ENCODE data around the gene ALMS1. TPM values are rescaled to one million over a fixed set of nuclear protein-coding genes. Genes with fewer than 3 reads are reported as not detected.
"Not testable (repeated sequence)": the region's sequence is repeated elsewhere in the genome, so short reads cannot be mapped to it uniquely, and the experiment has no call there.

Gene ALMS1
- polyA plus RNA-seq, 1 experiment: 9.3 TPM

DNA sequence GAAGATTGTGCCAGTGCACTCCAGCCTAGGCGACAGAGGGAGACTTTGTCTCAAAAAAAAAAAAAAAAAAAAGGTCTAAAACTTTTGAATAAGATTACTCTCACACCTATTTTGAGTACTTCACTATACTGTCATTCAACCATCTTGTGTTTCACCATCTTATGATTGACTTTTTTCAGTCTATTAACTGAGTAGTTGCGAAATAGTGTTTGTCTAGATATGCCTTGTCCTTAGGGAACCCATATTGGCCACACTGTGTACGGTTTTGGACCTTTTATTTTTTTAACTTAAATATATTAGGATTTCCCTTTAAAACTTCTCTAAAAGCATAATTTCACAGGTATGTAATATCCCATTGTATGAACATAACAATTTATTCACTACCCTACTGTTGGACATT lies 72.3 kb downstream of the ALMS1 start:
- Histone ChIP-seq H3K27ac (ENCODE audit: low read depth, low read length) (no peak overlapping the region), H3K4me3 (ENCODE audit: low read depth, low read length) (no peak overlapping the region), H3K27me3 (ENCODE audit: control insufficient read depth, insufficient read depth, low read length) (no peaks in the 10 kb centered on the region), H3K9me3 (ENCODE audit: control insufficient read depth, insufficient read depth, low read length) (peaks cover 6% of the 10 kb centered on the region; the same call in 1 of the 2 replicates)
- ChIA-PET POLR2A (no interaction called here), CTCF (no interaction called here)
- no peak for DNase-seq (ENCODE audit: low read depth, low spot score)
- TF ChIP-seq, protein P1, sequence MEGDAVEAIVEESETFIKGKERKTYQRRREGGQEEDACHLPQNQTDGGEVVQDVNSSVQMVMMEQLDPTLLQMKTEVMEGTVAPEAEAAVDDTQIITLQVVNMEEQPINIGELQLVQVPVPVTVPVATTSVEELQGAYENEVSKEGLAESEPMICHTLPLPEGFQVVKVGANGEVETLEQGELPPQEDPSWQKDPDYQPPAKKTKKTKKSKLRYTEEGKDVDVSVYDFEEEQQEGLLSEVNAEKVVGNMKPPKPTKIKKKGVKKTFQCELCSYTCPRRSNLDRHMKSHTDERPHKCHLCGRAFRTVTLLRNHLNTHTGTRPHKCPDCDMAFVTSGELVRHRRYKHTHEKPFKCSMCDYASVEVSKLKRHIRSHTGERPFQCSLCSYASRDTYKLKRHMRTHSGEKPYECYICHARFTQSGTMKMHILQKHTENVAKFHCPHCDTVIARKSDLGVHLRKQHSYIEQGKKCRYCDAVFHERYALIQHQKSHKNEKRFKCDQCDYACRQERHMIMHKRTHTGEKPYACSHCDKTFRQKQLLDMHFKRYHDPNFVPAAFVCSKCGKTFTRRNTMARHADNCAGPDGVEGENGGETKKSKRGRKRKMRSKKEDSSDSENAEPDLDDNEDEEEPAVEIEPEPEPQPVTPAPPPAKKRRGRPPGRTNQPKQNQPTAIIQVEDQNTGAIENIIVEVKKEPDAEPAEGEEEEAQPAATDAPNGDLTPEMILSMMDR (IDR thresholded peaks at IDR 0.05; ENCODE audit: low read depth, low read length): no peak

DNA sequence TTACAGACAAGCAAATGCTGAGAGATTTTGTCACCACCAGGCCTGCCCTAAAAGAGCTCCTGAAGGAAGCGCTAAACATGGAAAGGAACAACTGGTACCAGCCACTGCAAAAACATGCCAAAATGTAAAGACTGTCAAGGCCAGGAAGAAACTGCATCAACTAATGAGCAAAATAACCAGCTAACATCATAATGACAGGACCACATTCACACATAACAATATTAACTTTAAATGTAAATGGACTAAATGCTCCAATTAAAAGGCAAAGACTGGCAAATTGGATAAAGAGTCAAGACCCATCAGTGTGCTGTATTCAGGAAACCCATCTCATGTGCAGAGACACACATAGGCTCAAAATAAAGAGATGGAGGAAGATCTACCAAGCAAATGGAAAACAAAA lies 76.8 kb downstream of the ALMS1 start:
- H3K27me3 ChIP-seq (ENCODE audit: control insufficient read depth, insufficient read depth, low read length); H3K9me3 ChIP-seq (ENCODE audit: control insufficient read depth, insufficient read depth, low read length); POLR2A ChIA-PET; CTCF ChIA-PET; H3K4me3 ChIP-seq (ENCODE audit: low read depth, low read length); H3K27ac ChIP-seq (ENCODE audit: low read depth, low read length); DNase-seq (ENCODE audit: low read depth, low spot score): not testable (repeated sequence)

- Histone ChIP-seq H3K4me3 (ENCODE audit: low read depth, low read length) (no peak overlapping the region), H3K27ac (ENCODE audit: low read depth, low read length) (no peak overlapping the region), H3K9me3 (ENCODE audit: control insufficient read depth, insufficient read depth, low read length) (no peaks in the 10 kb centered on the region), H3K27me3 (ENCODE audit: control insufficient read depth, insufficient read depth, low read length) (no peaks in the 10 kb centered on the region)
- ChIA-PET CTCF (no interaction called here), POLR2A (no interaction called here)
- DNase-seq (ENCODE audit: low read depth, low spot score): no peak
- TF ChIP-seq, protein P1 (IDR thresholded peaks at IDR 0.05; ENCODE audit: low read depth, low read length): no peak
These were observed 82.7 kb downstream of the ALMS1 start for GRCh38 chr2:73468376-73468775.

DNA sequence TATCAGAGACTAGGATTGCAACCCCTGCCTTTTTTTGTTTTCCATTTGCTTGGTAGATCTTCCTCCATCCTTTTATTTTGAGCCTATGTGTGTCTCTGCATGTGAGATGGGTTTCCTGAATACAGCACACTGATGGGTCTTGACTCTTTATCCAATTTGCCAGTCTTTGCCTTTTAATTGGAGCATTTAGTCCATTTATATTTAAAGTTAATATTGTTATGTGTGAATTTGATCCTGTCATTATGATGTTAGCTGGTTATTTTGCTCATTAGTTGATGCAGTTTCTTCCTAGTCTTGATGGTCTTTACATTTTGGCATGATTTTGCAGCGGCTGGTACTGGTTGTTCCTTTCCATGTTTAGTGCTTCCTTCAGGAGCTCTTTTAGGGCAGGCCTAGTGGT lies 98.2 kb downstream of the ALMS1 start:
- DNase-seq (ENCODE audit: low read depth, low spot score); POLR2A ChIA-PET; CTCF ChIA-PET; H3K27me3 ChIP-seq (ENCODE audit: control insufficient read depth, insufficient read depth, low read length); H3K27ac ChIP-seq (ENCODE audit: low read depth, low read length); H3K4me3 ChIP-seq (ENCODE audit: low read depth, low read length); H3K9me3 ChIP-seq (ENCODE audit: control insufficient read depth, insufficient read depth, low read length): not testable (repeated sequence)

DNA sequence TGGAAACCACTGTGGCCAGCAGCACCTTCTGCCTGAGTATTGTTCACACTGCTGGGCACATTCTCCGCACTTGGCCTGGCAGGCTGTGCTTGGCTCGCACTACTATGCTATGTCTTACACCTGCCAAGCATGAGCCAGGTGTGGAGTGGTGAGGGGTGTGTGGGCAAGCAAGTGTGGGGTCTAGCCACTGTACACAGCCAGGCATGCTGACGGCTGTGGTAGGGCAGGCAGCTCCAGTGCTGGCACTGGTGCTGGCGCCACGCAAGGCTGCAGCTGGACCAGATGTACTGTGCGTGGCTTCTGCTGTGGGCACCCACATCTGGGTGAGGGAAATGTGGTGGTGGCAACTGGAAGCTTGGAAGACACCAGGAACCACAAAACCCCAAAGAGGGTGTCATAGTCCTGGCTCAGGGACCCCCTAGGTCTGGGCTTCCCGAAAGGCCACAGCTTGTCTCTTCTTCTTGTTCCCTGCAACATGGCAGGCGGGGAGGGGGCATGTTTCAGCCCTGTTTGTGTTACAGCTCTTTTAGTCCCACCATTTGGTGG lies 101.5 kb downstream of the ALMS1 start:
- DNase-seq (ENCODE audit: low read depth, low spot score): no peak
- TF ChIP-seq, protein P1 (IDR thresholded peaks at IDR 0.05; ENCODE audit: low read depth, low read length): no peak
- ChIA-PET POLR2A (no interaction called here), CTCF (no interaction called here)
- Histone ChIP-seq H3K4me3 (ENCODE audit: low read depth, low read length) (no peak overlapping the region), H3K9me3 (ENCODE audit: control insufficient read depth, insufficient read depth, low read length) (peaks cover 6% of the 10 kb centered on the region; the same call in 1 of the 2 replicates), H3K27me3 (ENCODE audit: control insufficient read depth, insufficient read depth, low read length) (no peaks in the 10 kb centered on the region), H3K27ac (ENCODE audit: low read depth, low read length) (no peak overlapping the region)

GRCh38 chr2:73488079-73488478 lies 102.4 kb downstream of the ALMS1 start:
- no peak overlapping the region for H3K4me3 ChIP-seq (ENCODE audit: low read depth, low read length)
- no peak overlapping the region for H3K27ac ChIP-seq (ENCODE audit: low read depth, low read length)
- no peaks in the 10 kb centered on the region for H3K27me3 ChIP-seq (ENCODE audit: control insufficient read depth, insufficient read depth, low read length)
- peaks cover 6% of the 10 kb centered on the region; the same call in 1 of the 2 replicates for H3K9me3 ChIP-seq (ENCODE audit: control insufficient read depth, insufficient read depth, low read length)
- no peak for DNase-seq (ENCODE audit: low read depth, low spot score)
- POLR2A ChIA-PET: no interaction called here
- TF ChIP-seq, protein P1 (IDR thresholded peaks at IDR 0.05; ENCODE audit: low read depth, low read length): no peak
- CTCF ChIA-PET: no interaction called here
